GM12892 (cell line): ENCODE measurements around the gene ZNRF3.

Source experiments
- POLR2A ChIP-seq: IDR thresholded peaks from 2 replicates; pipeline ENCODE4 v1.6.1; 2011; ENCODE audit warnings: low read depth, low read length, control low read depth
- POLR2AphosphoS5 ChIP-seq: IDR thresholded peaks from 2 replicates; pipeline ENCODE4 v1.6.1; 2011; ENCODE audit warnings: low read depth, low read length, control low read depth
- TAF1 ChIP-seq: IDR thresholded peaks from 2 replicates; pipeline ENCODE4 v1.6.1; 2011; ENCODE audit warnings: low read depth, mild to moderate bottlenecking, control low read depth, low read length, borderline replicate concordance

DNA sequence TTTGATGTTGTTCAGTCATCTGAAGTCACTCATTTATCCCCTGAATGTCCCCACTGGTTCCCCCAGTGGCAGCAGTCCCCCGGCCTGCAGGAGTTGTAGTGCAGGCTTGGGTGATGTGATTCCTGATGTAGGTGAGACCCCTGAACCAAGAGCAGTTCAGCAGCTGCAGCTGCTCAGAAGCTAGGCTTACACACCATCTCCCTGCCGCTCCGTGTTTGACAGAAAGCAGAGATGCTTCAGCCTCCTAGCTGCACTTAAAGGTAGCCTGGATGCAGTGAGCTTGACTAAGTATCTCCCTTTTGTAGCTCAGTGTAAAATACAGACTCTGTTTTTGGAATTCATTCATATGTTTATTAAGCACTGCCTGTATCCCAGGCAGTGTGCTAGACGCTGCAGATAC is 130.9 kb downstream of the ZNRF3 start:
- TF ChIP-seq POLR2A (no peak), POLR2AphosphoS5 (no peak), TAF1 (no peak)
